Epidermal melanocyte (primary cell): ENCODE data around the gene IGDCC3.
A peak's percentile ranks its signal among the peaks of the same experiment; 100 is the strongest.

ENCODE experiments used
- DNase-seq: peaks from one replicate; pipeline ENCODE4 v3.0.0; 2011; ENCODE audit warnings: low spot score; ENCODE audit not compliant: insufficient read length

The IGDCC3 gene

GRCh38 chr15:65377976-65378366, at the start of gene IGDCC3:
Gene IGDCC3, minus strand, starts transcription at chr15:65378002. Its CDS starts 214 bp downstream, at chr15:65377788.
- no peak for DNase-seq

- DNase-seq = no peak
Measured at GRCh38 chr15:65426216-65426853, 48.5 kb upstream of the IGDCC3 start.

- no peak for DNase-seq
Measured at GRCh38 chr15:65424683-65425082, 46.9 kb upstream of the IGDCC3 start.

GRCh38 chr15:65423976-65424679, 46.3 kb upstream of the IGDCC3 start:
- DNase-seq = no peak

- DNase-seq = no peak
Measured at GRCh38 chr15:65423150-65423975, 45.6 kb upstream of the IGDCC3 start.

GRCh38 chr15:65421360-65422215, 43.8 kb upstream of the IGDCC3 start:
- no peak for DNase-seq

- DNase-seq = no peak
Measured at GRCh38 chr15:65420975-65421359, 43.2 kb upstream of the IGDCC3 start.

GRCh38 chr15:65418596-65418995, 40.8 kb upstream of the IGDCC3 start:
- no peak for DNase-seq

GRCh38 chr15:65416845-65417416, 39.1 kb upstream of the IGDCC3 start:
- no peak for DNase-seq

- DNase-seq = no peak
Measured at GRCh38 chr15:65414841-65415621, 37.2 kb upstream of the IGDCC3 start.

GRCh38 chr15:65413760-65414144, 36.0 kb upstream of the IGDCC3 start:
- no peak for DNase-seq

- DNase-seq = no peak
Measured at GRCh38 chr15:65413051-65413759, 35.4 kb upstream of the IGDCC3 start.

GRCh38 chr15:65412556-65412955, 34.8 kb upstream of the IGDCC3 start:
- DNase-seq = no peak

GRCh38 chr15:65411465-65412071, 33.8 kb upstream of the IGDCC3 start:
- DNase-seq = no peak

GRCh38 chr15:65410972-65411371, 33.2 kb upstream of the IGDCC3 start:
- no peak for DNase-seq

- DNase-seq = no peak
Measured at GRCh38 chr15:65410036-65410435, 32.2 kb upstream of the IGDCC3 start.

- DNase-seq = peak; percentile 75
Measured at GRCh38 chr15:65409036-65409631, 31.3 kb upstream of the IGDCC3 start.

GRCh38 chr15:65408324-65409035, 30.7 kb upstream of the IGDCC3 start:
- no peak for DNase-seq
